Measurements from ENCODE around the gene CCDC6.

The CCDC6 gene

DNA sequence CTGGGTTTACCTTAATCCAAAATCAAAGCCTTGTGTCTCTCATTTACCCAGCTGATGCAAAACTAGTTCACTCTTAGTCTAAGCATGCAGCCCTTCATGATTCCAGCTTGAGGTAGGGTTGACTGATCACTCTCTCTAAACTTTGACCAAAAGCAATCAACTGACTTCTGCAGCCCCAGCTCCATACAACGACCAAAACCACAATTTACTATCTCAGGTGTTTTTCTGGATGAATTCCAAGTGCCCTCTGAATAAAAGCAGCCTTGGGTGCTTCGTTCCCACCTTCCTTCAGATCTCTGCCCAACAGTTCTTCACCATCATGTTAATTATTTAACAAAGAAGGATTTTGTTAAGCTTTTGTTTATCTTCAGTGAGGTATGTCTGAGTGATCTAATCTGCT lies 62.6 kb downstream of the CCDC6 start:
- DNase-seq, result no peak

DNA sequence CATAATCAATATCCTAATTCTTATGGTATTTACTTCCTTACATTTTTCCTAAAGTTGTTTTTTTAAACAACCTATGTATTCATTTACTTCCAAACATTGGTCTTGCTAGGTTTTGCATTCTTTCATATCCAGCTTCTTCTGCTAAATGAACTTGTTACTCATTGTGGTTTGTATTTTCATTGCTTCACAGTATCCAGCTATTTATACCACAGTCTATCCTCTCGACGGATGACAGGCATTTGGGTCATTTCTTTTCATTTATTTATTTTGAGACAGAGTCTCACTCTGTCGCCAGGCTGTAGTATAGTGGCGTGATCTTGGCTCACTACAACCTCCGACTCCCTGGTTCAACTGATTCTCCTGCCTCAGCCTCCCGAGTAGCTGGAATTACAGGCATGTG lies 66.8 kb downstream of the CCDC6 start:
- no peak for DNase-seq

DNA sequence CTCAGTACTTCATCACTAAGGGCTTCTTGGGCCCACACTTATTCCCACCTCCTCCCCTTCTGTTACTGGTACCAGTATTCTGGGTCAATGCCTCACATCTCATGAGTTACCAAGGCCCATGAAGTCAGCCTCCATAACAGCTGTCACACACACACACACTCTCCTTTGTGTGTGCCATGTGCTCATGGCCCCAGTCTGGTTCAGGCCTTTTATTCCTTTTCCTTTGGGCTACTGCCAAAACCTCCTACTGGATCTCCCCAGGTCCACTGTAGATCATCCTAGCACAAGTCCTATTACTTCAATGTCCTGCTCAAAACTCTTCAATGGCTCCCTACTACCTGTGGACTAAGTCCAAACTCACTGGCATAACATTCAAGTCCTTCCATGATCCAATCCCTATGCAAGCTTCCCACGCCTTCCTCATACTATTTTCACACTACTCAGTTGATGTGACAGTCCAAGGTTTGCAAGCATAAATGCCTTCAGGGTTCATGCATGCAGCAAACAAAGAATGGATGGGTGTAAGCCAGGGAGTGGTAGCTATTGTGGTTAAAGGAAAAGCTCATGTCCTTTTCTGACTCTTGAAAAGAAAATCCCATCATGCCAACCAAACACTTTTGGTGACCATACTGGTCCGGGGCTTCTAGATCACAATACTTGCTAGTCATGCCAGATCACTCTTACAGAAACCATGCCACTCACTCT lies 68.1 kb downstream of the CCDC6 start:
- no peak for DNase-seq

DNA sequence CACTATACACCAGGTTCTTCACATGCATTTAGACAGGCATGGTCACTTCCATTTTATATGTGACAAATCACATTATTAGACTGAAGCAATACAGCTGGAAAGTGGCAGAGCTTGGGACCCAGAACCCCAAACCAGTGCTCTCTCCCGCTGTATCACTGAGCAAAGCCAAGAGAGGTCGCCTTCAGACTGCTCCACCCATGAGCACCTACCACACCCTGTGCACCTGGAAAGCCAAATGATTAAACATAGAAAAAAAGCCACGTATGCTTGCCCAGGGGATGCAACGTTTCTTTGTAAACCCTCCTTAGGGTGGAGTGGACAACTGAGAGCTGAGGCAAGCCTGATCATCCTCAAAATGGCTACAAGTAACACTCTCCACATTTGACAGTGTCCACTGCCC lies 72.5 kb downstream of the CCDC6 start:
- no peak for DNase-seq

DNA sequence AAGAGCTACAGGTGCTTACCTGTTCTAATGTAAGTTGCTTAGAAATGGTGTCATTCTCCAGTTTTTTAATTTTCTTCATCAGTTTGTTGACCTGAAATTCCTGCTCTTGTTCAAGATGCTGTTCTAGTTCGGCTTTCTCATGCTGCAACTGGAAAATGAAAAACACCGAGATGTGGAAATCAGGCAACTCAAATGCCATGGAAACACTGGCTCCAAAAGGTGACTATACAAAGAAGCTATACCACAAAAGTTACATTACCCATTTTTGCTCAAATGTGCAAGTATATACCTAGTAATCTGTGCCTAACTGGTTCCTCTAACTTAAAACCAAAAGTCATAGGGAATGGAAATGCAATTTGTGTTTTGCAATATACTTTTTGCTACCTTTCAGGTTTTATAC lies 73.8 kb downstream of the CCDC6 start:
- no peak for DNase-seq

DNA sequence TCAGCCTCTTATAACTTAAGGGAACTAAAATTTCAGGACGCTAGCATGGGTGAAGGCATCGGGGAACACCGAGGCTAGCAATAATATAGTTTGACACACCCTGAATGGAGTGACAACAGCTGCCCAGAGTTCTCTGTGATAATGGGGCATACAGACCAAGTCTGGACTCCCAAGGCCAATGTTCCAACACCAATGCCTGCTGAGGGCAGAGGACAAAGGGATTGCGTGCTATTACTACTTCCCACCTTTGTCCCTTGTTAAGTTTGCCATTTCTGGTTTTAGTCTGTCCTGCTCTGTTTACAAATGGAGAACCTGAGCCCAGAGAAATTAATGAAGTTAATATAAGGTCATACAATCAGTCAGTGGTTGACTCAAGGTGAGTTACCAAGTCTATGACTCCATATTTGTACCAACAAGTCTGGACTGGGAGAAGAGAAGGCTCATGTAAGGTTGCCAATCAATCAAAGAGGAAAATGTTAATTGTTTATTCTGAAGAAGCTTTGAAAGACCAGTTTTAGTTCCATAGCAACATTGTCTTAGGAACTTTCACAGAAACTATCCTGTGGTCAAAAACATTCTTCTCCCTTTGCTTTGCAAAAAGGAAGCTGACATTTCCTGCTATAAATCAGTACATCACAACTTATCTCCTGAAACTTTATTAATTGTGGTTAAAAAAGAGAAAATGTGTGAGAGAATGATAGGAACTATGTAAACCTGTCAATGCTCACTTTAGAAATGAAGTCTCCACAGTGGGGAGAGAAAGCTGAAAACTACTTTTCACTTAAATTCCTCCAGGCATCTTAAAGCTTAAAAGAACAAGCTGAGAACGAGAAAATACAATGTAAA lies 74.5 kb downstream of the CCDC6 start:
- no peak for DNase-seq

DNA sequence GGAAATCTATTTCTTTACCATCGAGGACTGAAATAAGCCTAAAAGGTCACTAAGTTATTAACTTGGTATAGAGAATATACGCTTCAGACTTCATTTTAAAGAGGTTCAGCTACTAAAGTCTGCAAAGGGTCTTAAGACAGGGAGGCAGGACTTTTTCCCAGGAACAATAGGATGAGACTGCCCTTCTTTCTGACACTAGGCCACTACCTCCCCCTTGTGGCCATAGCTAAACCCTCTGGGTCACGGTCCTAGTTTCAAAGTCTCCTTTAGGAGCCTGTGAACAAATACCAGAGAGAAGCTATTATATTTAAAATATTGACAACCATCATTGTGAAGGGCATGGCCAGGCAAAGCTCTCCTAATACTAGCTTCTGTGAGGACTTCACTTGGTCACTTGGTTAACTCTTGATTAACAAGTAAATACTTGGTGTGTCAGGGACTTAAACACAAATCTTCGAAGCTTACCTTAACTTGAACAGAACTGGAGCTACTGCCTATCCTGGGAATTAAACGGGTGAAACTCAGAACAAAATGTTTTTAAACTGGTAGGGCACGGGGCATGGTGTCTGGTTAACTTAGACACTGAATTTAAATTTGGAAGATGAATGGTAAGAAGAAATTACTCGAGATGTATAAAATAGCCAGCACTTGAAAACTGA lies 75.6 kb downstream of the CCDC6 start:
- DNase-seq, result peak; percentile 46 to 48

DNA sequence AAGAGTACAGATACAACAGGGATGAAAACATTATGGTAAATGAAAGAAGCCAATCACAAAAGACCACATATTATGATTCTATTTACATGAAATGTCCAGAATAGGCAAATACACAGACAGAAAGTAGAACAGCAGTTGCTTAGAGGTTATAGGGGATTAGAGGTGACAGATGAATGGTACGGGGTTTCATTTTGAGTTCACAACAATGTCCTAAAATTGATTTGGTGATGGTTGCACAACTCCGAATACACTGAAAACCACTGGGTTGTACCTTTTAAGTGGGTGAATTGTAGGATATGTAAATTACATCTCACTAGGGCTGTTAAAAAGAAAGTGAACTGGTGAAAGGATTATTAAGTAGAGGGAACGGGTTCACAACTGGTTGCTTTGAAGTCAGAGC lies 76.8 kb downstream of the CCDC6 start:
- DNase-seq, result no peak

DNA sequence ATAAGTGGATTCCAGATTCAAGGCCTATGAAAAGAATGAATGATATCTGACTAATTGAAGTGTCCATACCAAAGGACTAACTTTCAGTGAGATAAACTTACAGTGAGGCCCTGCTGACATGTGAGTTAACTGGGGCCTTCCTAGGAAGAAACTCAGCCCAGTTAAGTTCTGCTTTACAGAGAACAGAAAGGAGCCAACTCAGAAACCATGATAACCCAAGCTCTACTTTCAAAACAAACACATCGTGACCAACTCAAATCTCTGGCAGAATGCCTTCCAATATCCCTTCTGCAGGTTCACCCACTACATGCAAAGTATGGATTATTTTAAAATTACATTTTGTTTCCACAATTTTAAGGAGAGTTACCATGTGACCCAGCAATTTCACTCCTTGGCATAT lies 77.3 kb downstream of the CCDC6 start:
- DNase-seq, result no peak

DNA sequence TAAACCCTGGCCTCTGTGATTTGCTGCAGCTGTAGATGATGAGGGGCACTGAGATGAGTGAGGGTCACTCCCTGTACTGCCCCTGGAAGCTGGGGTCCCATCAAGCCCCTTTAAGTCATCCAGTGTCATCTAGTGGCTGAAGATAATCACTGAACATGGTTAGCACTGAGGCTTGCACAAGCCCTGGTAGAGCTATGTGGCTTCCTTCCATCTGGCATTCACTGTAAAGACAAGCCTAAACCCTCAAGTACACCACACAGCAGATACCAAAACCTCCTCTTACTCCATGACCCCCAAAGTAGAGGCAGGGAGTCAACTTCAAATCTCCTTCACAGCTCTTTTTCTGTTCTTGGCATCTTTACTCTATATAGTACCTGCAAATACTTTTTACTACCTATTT lies 80.4 kb downstream of the CCDC6 start:
- no peak for DNase-seq

DNA sequence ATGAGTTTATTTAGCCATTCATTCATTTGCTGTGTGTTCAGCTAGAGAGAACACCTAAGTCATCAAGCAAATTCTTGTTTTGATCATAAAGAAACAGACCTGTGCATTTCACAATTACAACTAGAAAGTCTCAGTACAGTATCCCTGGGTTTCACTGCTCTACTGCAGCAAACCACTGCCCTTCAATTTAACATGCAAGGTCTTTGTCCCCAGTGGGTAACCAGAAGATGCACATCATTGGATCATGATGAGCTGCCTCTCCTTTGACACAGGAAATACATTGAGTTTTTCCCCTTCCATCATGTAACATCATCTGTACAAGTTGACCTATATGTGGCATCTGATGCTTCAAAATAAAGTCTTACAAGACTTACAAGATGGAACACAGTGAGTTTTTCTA lies 82.6 kb downstream of the CCDC6 start:
- no peak for DNase-seq

DNA sequence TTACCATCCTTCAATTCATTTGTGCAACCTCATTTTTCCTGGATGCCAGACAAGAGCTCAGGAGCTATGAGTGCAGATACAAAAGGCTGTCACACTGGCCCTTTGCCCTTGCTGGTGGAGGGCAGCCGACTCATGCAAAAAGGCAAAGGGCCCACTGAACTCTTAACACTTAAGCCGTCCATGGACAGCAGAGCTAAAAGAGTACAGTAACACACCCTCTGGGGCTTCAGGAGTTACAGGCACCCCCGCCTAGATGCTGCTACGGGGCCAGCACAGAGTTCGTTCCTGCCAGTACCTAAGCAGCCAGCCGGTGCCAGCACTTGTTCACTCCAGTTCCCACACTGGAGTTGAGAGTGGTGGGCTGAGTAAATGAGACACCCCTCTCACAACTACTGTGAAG lies 83.2 kb downstream of the CCDC6 start:
- no peak for DNase-seq

DNA sequence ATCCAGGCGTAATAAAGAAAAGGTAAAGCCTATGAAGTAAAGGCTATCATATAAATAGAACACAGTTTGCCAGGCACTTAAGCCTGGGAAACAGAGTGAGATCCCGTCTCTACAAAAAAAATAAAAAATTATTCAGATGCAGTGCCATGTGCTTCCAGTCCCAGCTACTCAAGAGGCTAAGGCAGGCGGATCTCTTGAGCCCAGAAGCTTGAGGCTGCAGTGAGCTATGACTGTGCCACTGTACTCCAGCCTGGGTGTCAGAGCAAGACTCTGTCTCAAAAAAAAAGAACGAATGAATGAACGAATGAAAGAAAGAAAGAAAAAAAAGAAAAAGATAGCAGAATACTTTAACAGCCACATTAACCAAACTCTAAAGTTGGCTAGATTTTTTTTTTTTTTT lies 85.9 kb downstream of the CCDC6 start:
- no peak for DNase-seq

DNA sequence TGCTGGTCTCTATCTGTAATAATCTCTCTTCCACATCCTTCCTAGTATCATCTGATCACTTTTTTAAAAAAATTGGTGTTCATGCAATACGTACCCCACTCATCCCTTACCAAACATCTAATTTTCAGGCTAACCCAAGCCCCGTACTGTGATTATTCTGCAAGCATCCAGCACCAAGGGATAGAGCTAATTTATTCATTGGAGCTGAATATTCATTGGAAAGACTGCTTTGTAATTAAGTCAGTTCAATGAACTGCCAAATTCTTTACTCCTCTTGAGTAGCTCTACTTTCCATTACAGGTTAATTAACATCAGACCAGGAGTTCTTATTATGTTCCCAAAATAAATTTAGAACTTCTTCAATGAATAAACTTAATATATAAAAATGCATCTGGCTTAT lies 86.7 kb downstream of the CCDC6 start:
- no peak for DNase-seq

DNA sequence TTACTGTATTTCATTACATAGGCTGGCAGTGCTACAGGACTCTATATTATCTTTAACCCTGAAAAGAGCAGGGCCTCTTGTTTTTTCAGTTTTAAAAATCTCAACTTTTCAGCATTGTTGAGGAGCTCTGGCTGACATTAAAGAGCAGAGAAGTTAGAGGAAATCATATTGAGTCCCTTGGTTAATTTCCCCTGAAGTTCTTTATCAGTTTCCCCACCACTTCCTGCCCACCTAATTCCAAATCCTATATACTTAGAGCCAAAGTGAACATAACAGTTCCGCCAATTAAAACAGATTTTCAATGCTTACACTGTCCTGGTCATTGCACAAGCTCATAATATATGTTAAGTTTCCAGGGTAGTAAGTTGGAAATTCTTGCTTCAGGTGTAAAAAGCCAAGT lies 87.1 kb downstream of the CCDC6 start:
- DNase-seq, result no peak

DNA sequence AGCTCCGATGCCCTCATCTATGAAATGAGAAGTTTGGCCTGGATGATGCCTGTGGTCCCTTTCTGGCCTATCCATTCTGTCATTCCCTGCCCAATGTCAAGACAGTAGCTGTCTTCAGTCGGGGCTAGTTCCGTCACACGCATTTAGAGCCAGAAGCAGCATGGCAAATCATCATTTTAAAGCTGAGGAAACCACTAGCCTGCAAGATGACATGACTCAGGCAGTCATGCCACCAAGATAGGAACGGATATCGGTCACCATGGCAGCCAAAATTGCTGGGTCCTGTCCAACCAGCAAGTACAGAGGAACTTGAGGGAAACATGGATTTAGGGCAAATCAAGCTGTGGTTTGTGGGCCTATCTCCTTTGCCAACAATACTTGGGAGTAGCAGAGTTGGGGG lies 88.6 kb downstream of the CCDC6 start:
- DNase-seq, result no peak

DNA sequence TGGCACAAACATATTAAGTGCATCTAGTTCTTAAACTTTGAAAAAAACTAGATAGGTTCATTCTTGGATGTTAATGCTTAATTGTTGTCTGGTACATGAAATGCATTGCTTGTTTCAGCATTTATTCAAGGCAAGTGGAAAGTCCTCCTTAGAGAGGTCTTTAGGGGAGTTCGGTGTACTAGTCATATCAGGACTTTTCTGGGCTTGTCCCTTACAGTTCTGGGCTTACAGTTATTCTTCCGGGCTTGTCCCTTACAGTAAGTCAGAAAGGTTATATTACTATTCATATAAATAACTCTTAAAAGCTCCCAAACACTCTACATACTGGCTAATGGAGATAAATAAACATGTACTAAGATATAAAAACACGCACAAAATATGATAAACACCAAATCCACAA lies 91.5 kb downstream of the CCDC6 start:
- DNase-seq, result no peak

DNA sequence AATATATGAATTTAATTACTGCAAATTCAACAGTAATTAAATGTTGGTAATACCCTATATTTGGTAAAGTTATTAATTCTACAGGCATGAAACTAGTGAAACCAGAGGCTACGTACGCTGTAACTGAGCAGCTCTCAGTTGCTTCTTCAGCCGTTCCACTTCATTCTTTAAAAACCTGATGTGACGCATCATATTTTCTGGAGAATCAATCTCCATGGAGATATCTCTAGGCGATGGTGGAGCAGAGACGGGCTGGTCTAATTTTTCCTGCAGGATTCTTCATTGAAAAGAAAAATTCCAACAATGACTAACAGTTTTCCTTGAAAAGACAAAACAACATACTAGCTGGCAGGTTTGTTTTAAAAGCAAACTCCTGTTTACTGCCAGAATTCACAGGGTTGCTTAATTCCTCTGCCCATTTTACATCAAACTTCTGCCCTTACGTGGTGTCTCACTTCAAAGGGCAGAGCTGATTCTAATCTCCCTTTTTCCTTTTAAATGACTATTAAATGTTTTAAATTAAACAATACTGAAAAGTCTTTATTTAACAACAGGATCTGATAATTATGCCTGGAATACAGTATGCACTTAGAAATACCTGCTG lies 93.7 kb downstream of the CCDC6 start:
- DNase-seq, result no peak

DNA sequence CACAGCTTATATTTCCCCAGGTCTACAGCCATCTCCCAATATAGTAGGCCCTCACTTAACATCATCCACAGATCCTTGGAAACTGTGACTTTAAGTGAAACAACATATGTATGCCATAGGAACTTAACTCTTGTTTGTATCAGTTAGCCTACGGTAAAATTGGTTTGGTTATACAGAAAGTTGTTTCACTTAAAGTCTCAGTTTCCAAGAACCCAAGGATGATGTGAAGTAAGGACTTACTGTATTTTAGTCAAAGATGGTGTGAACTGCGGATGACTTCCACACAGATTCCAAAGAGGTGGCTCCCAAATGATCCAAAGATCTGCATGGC lies 96.7 kb downstream of the CCDC6 start:
- no peak for DNase-seq

DNA sequence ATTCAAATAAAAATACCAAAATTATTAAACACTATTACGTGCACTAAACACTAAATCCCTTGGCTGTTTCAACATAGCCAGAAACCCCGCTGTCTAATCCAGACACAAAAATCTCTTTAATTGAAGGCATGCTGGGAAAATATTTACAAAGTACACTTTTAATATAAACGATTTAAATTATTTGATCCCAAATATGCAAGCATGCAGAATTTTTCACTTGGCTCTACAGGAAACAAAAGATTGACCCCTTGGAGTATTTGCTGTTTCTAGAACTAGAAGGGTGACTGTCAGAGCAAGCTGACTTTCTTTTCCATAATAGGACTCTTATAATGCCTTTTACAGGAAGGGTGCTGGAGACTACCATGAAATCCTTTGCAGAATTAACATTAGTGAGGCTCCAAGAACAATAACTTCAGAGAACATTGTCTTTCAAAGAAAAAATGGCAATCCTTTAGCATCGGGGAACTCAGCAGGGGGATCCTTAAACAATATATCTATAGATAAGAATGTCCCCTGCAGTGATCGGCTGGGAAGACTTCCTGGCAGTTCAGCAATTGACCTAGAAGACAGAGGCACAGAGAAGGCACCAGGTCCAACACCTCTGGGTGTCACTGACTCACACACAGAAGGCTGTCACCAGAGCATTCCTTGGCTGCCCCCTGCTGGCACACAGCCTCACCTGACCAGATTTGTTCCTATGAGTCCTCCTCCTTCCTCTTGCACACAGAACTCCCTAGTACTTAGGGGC lies 97.3 kb downstream of the CCDC6 start:
- DNase-seq, result peak; percentile 24 to 56

DNA sequence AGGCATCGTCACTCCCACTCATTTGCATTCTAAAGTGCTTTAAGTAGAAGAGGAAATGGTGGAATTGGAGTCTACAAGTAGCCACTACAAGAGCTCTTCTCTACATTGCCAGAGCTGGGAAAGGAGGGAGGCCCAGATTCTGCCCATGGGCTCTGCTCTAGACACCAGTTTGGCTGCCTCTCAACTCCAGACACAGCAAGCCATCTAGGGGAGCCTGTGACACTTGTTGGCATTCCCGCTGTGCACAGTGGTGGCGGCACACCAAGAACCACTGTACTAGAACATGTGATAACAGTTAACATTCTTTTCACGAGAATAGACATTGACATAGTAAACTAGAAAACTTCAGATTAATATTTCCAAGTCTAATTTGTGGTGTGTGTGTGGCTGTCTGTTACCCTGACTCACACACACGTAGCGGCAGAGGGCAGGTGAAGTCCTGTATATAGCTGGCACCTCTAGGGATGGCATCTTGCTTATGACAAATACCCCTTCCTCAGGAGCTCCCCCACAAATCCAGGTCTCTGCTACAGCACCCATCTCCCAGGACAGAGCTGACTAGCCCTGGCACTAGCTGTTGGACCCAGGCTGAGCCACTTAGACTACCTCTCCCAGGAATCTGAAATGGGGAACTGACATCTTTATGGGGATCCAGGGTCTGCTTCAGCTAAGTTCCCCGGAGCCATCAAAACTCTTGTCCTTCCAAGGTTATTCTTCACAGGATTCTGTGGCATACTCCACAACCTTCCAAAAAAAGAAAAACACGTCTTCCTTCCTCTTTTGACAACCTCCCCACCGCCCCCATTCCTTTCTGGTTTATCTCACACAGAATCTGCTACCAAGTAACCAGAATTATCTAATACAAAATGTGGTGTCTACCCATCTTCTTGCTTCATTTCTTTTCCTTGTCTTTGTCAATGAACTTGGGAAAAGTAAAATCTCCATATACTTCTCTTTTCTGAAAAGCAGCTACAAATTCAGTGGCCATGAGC lies 98.4 kb downstream of the CCDC6 start:
- no peak for DNase-seq

DNA sequence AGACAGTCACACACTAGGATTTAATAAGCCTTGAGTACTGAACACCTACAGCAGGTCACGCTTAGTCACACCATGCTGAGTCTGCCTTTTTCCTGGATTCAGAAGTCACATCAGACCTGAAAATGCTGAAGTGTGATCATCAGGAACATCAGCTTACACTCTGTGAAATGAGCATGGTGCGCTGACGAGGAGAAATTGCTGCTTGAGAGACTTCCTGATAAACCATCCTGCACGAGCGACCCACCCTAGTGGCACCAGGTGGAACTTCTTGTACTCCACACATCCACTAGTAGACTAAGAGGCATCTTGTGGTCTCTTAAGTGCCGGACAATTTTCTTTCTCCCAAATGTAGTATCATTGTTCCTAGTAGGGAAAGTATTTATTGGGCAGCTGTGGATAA lies 101.3 kb downstream of the CCDC6 start:
- peak in 1 of 2 experiments; percentile 5 for DNase-seq
